Vagina (tissue), 2 donors: ENCODE data around the gene DDC. TPM values are rescaled to one million over a fixed set of nuclear protein-coding genes. Genes with fewer than 3 reads are reported as not detected.
A peak's percentile ranks its signal among the peaks of the same experiment; 100 is the strongest.

Source experiments
- DNase-seq, 2 donors: peaks; one replicate each; pipeline ENCODE4 v3.0.0-alpha.2; 2017; ENCODE audit errors: extremely low spot score in 2 of 2
- H3K27ac ChIP-seq: fragments of 200-600 bp; sonication (generic); one replicate; pipeline ENCODE4 v1.5.1; 2019
- H3K27me3 ChIP-seq: fragments of 200-600 bp; sonication (generic); one replicate; pipeline ENCODE4 v1.5.1; 2019
- H3K36me3 ChIP-seq, 2 donors: fragments of 200-600 bp; sonication (generic); one replicate each; pipeline ENCODE4 v1.5.1; 2017 to 2019
- H3K4me1 ChIP-seq: fragments of 200-600 bp; sonication (generic); one replicate; pipeline ENCODE4 v1.5.1; 2019
- H3K4me3 ChIP-seq, 2 donors: fragments of 200-600 bp; sonication (generic); 1 replicate in 1 of 2; 2 replicates in 1 of 2; pipeline ENCODE4 v1.5.1; 2016 to 2019
- H3K9me3 ChIP-seq: fragments of 200-600 bp; sonication (generic); one replicate; pipeline ENCODE4 v1.5.1; 2019
- POLR2A ChIP-seq, 2 donors: fragments of 450-650 bp; IDR thresholded peaks; one replicate each; pipeline ENCODE4 v1.6.1; 2017; ENCODE audit warnings: antibody characterized with exemption in 2 of 2, mild to moderate bottlenecking in 2 of 2, moderate library complexity in 2 of 2
- POLR2AphosphoS5 ChIP-seq, 2 donors: sonication (generic); formaldehyde crosslinking; IDR thresholded peaks; one replicate each; pipeline ENCODE4 v1.9.0; 2017; ENCODE audit warnings: antibody characterized with exemption in 2 of 2, mild to moderate bottlenecking in 2 of 2, low read depth in 1 of 2; ENCODE audit not compliant: insufficient read depth in 1 of 2
- intact Hi-C: fragments of 100-400 bp; cut with DNase I; formaldehyde crosslinking; loops from one replicate; pipeline ENCODE4 v1.15.1; 2023
- total RNA-seq: library from RNA; depleted of rRNA; stranded (reverse); fragments of >200 nt; gene quantifications from one replicate; pipeline ENCODE4 v1.2.3, GENCODE V29; 2016
- TF ChIP-seq, protein P1 (sequence below), 3 experiments: fragments of 450-650 bp in 2 of 3; fragments of 200-600 bp in 1 of 3; sonication (generic) in 1 of 3; IDR thresholded peaks; one replicate each; pipeline ENCODE4 v1.5.1; 2017 to 2019; ENCODE audit warnings: antibody characterized with exemption in 3 of 3, mild to moderate bottlenecking in 2 of 3, moderate library complexity in 2 of 3

DDC gene
- total RNA-seq, 1 donor from 2014 or later = 1.7 TPM

DNA sequence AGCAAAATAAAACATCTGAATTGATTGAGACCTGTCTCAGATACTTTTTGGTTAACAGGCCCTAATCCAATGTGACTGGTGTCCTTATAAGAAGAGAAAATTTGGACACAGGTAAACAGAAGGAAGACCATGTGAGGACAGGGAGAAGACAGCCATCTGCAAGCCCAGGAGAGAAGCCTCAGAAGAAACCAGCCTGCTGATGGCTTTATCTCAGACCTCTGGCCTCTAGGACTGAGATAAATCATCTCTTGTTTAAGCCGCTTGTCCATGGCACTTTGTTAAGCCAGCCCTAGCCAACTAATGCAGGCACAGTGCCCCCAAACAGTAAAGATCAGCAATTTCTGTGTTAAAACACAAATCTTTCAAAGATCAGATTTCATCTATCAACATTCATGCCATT, 73.3 kb downstream of the DDC start:
- H3K9me3 ChIP-seq = no peaks in the 10 kb centered on the region
- TF ChIP-seq POLR2A (IDR thresholded peaks at IDR 0.05) (no peak), POLR2AphosphoS5 (IDR thresholded peaks at IDR 0.05; ENCODE audit: insufficient read depth in 1 of 2, low read depth in 1 of 2) (no peak)
- TF ChIP-seq, protein P1, sequence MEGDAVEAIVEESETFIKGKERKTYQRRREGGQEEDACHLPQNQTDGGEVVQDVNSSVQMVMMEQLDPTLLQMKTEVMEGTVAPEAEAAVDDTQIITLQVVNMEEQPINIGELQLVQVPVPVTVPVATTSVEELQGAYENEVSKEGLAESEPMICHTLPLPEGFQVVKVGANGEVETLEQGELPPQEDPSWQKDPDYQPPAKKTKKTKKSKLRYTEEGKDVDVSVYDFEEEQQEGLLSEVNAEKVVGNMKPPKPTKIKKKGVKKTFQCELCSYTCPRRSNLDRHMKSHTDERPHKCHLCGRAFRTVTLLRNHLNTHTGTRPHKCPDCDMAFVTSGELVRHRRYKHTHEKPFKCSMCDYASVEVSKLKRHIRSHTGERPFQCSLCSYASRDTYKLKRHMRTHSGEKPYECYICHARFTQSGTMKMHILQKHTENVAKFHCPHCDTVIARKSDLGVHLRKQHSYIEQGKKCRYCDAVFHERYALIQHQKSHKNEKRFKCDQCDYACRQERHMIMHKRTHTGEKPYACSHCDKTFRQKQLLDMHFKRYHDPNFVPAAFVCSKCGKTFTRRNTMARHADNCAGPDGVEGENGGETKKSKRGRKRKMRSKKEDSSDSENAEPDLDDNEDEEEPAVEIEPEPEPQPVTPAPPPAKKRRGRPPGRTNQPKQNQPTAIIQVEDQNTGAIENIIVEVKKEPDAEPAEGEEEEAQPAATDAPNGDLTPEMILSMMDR (IDR thresholded peaks at IDR 0.05) = no peak
- H3K27ac ChIP-seq = no peak overlapping the region
- intact Hi-C loops = no loop called here
- peak in 1 of 2 donors; percentile 58 for DNase-seq
- peaks cover 4% of the 10 kb centered on the region for H3K4me1 ChIP-seq
- H3K36me3 ChIP-seq = no peaks in the 10 kb centered on the region
- no peaks in the 10 kb centered on the region for H3K27me3 ChIP-seq
- H3K4me3 ChIP-seq = no peak overlapping the region

DNA sequence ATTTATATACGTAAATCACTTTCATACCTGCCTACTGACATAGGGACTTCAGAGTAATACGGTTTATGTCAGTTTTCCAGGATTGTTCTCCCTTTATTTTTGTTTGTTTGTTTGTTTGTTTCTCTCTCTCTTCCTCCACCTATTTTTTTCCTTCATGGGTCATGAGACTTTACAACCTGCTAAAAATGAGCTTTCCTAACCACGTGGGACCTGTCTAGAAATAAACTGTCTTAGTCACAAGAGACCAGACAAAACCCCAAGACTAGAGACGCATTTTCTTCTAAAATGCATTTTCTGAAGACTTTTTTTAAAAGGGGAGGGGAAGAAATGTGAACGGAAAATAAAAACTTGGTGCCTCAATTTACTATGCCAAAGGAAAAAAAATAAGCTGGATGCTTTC, 74.0 kb downstream of the DDC start:
- TF ChIP-seq POLR2AphosphoS5 (IDR thresholded peaks at IDR 0.05; ENCODE audit: insufficient read depth in 1 of 2, low read depth in 1 of 2) (no peak), POLR2A (IDR thresholded peaks at IDR 0.05) (no peak)
- TF ChIP-seq, protein P1 (IDR thresholded peaks at IDR 0.05) = no peak
- Histone ChIP-seq H3K9me3 (no peaks in the 10 kb centered on the region), H3K27me3 (no peaks in the 10 kb centered on the region), H3K4me1 (no peaks in the 10 kb centered on the region), H3K36me3 (no peaks in the 10 kb centered on the region), H3K4me3 (no peak overlapping the region), H3K27ac (no peak overlapping the region)
- intact Hi-C loops = no loop called here
- DNase-seq = no peak

DNA sequence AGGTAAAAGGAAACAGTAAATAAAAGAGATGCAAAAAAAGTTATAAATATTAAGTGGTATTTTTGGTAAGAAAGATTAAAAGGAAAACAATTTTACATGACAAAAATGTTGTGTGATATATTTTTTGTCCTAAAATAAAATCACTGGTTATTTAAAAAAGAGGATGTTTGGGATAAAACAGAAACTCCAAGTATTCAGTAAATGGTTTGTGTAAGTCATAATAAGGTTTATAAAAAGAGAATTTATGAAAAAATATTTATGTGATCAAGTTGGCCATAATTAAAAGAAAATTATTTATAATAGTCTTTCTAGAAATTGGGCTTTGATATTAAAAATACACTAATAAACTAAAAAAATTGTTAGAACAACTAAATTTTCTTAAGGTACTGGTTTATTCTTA, 76.8 kb downstream of the DDC start:
- no peak for DNase-seq
- Histone ChIP-seq H3K27me3 (no peaks in the 10 kb centered on the region), H3K27ac (no peak overlapping the region), H3K9me3 (no peaks in the 10 kb centered on the region), H3K4me1 (no peaks in the 10 kb centered on the region), H3K4me3 (no peak overlapping the region), H3K36me3 (no peaks in the 10 kb centered on the region)
- TF ChIP-seq POLR2AphosphoS5 (IDR thresholded peaks at IDR 0.05; ENCODE audit: insufficient read depth in 1 of 2, low read depth in 1 of 2) (no peak), POLR2A (IDR thresholded peaks at IDR 0.05) (no peak)
- TF ChIP-seq, protein P1 (IDR thresholded peaks at IDR 0.05) = no peak
- intact Hi-C loops = no loop called here

DNA sequence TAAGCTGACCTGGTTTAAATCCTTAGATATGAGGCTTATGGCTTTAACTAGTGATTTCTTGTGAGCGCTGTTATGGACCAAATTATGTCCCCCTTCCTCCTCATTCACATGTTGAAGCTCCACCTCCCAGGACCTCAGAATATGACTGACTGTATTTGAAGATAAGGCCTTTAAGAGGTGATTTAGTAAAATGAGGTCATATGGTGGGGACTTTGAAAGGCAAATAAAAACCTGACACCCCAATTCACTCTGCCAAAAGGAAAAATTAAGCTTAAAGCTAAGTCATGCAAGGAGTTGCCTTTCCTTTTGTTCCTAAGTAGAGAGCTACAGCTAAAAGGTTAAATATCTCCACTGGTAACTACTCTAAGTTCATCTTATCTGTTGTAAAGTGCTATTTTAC, 78.7 kb downstream of the DDC start:
- no peak overlapping the region for H3K27ac ChIP-seq
- H3K36me3 ChIP-seq = no peaks in the 10 kb centered on the region
- H3K4me1 ChIP-seq = no peaks in the 10 kb centered on the region
- no peaks in the 10 kb centered on the region for H3K27me3 ChIP-seq
- H3K9me3 ChIP-seq = no peaks in the 10 kb centered on the region
- DNase-seq = no peak
- TF ChIP-seq POLR2AphosphoS5 (IDR thresholded peaks at IDR 0.05; ENCODE audit: insufficient read depth in 1 of 2, low read depth in 1 of 2) = no peak
- intact Hi-C loops = no loop called here
- no peak overlapping the region for H3K4me3 ChIP-seq

DNA sequence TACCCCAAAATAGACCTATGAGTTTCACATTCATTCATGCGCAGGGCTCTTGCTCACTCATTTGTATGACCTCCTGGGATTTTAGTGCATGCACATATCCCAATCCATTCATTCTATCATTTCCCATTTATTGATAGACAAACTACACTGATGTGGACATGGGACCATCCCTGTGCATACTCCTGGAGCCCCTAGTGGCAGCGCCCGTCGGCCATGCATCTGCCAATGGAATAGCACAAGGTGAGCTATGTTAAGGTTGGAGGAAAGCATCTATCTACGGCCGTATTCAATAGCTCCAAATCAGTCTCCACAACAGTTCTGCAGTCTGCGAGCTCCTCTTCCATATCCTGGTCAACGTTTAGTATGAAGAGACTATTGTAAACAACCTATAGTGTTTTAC, 83.3 kb downstream of the DDC start:
- no peaks in the 10 kb centered on the region for H3K9me3 ChIP-seq
- H3K4me3 ChIP-seq = no peak overlapping the region
- H3K4me1 ChIP-seq = no peaks in the 10 kb centered on the region
- H3K36me3 ChIP-seq = no peaks in the 10 kb centered on the region
- DNase-seq = no peak
- H3K27me3 ChIP-seq = no peaks in the 10 kb centered on the region
- H3K27ac ChIP-seq = no peak overlapping the region
- intact Hi-C loops = no loop called here
- TF ChIP-seq, protein P1 (IDR thresholded peaks at IDR 0.05) = no peak
- TF ChIP-seq POLR2A (IDR thresholded peaks at IDR 0.05) (no peak), POLR2AphosphoS5 (IDR thresholded peaks at IDR 0.05; ENCODE audit: insufficient read depth in 1 of 2, low read depth in 1 of 2) (no peak)

DNA sequence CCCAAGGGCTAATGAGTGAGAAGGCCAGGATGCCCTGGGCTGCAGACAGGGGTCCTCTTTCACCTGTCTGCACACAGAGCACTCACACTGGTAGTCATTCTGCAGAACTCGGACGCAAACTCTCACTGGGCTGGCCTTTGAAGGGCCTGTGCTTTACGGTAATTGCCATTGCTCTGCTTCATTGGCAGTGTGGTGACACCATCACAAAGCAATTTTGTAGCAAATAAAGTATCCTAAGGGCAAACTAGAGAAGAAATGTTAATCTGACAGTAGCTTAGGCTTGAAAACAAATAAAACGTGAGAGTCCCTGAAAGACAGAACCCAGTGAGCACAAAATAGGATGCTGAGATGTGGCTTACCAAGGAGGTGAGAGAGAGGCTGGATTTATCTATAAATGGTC, 84.4 kb downstream of the DDC start:
- Histone ChIP-seq H3K27me3 (no peaks in the 10 kb centered on the region), H3K27ac (no peak overlapping the region), H3K4me1 (no peaks in the 10 kb centered on the region), H3K9me3 (no peaks in the 10 kb centered on the region), H3K4me3 (no peak overlapping the region), H3K36me3 (no peaks in the 10 kb centered on the region)
- DNase-seq = no peak
- TF ChIP-seq, protein P1 (IDR thresholded peaks at IDR 0.05) = no peak
- intact Hi-C loops = no loop called here
